Effector CD8-positive, alpha-beta T cell (primary cell): ENCODE data around the gene VAV3.
"Not testable (repeated sequence)": the region's sequence is repeated elsewhere in the genome, so short reads cannot be mapped to it uniquely, and the experiment has no call there.

Experiments used
- DNase-seq: peaks from one replicate; lab custom pipeline; 2025; lab: John Stamatoyannopoulos, UW

VAV3 gene

GRCh38 chr1:107889524-107889923 lies 75.5 kb downstream of the VAV3 start:
- DNase-seq = no peak

GRCh38 chr1:107883562-107883961 lies 81.4 kb downstream of the VAV3 start:
- no peak for DNase-seq

GRCh38 chr1:107879927-107880326 lies 85.1 kb downstream of the VAV3 start:
- DNase-seq = no peak

GRCh38 chr1:107879346-107879745 lies 85.6 kb downstream of the VAV3 start:
- DNase-seq = no peak

GRCh38 chr1:107877745-107878144 lies 87.2 kb downstream of the VAV3 start:
- no peak for DNase-seq

- DNase-seq = no peak
Observed at GRCh38 chr1:107877092-107877491, 87.9 kb downstream of the VAV3 start.

GRCh38 chr1:107875689-107876088 lies 89.3 kb downstream of the VAV3 start:
- no peak for DNase-seq

GRCh38 chr1:107874221-107874620 lies 90.8 kb downstream of the VAV3 start:
- DNase-seq = no peak

- no peak for DNase-seq
Observed at GRCh38 chr1:107871687-107872395, 93.1 kb downstream of the VAV3 start.

- DNase-seq = no peak
Observed at GRCh38 chr1:107871259-107871658, 93.7 kb downstream of the VAV3 start.

GRCh38 chr1:107870696-107871095 lies 94.3 kb downstream of the VAV3 start:
- DNase-seq = no peak

GRCh38 chr1:107867897-107868296 lies 97.1 kb downstream of the VAV3 start:
- DNase-seq = no peak

- DNase-seq = no peak
Observed at GRCh38 chr1:107867422-107867821, 97.6 kb downstream of the VAV3 start.

GRCh38 chr1:107866870-107867269 lies 98.1 kb downstream of the VAV3 start:
- no peak for DNase-seq

GRCh38 chr1:107865627-107866026 lies 99.4 kb downstream of the VAV3 start:
- no peak for DNase-seq

GRCh38 chr1:107863342-107863741 lies 101.6 kb downstream of the VAV3 start:
- DNase-seq = no peak

GRCh38 chr1:107862064-107862463 lies 102.9 kb downstream of the VAV3 start:
- no peak for DNase-seq

- no peak for DNase-seq
Observed at GRCh38 chr1:107858323-107858722, 106.7 kb downstream of the VAV3 start.

- no peak for DNase-seq
Observed at GRCh38 chr1:107851418-107851817, 113.6 kb downstream of the VAV3 start.

GRCh38 chr1:107844541-107845194 lies 120.3 kb downstream of the VAV3 start:
- not testable (repeated sequence) for DNase-seq

- DNase-seq = no peak
Observed at GRCh38 chr1:107843989-107844388, 121.0 kb downstream of the VAV3 start.

- DNase-seq = no peak
Observed at GRCh38 chr1:107842241-107842640, 122.7 kb downstream of the VAV3 start.

- DNase-seq = no peak
Observed at GRCh38 chr1:107840725-107841124, 124.3 kb downstream of the VAV3 start.

GRCh38 chr1:107838056-107838455 lies 126.9 kb downstream of the VAV3 start:
- DNase-seq = no peak
